IMR-90 (cell line): ENCODE results near the gene SLC35E3. TPM values are rescaled to one million over a fixed set of nuclear protein-coding genes. Genes with fewer than 3 reads are reported as not detected.
"Not testable (repeated sequence)": the region's sequence is repeated elsewhere in the genome, so short reads cannot be mapped to it uniquely, and the experiment has no call there.

Experiments used
- ATAC-seq: fragments of 200-7000 bp; cut with Tn5 transposase; 2 replicates; pipeline ENCODE4 v1.9.1; 2020; ENCODE audit warnings: low read depth, mild to moderate bottlenecking, moderate library complexity
- BruUV-seq: library from RNA; stranded (reverse); fragments of 400-500 nt; replicated peaks from 2 replicates; lab custom pipeline; 2021; lab: Mats Ljungman, UMichigan
- CTCF ChIA-PET: fragments of 300-600 bp; formaldehyde crosslinking; extraction: SDS; loops from one replicate; lab custom pipeline; 2021; ENCODE audit warnings: antibody characterized with exemption; lab: Yijun Ruan, JAX
- POLR2A ChIA-PET: fragments of 300-600 bp; sonication (Branson Sonifier 250); formaldehyde crosslinking; loops from one replicate; lab custom pipeline; 2022; ENCODE audit warnings: antibody characterized with exemption; ENCODE audit not compliant: unreplicated experiment; lab: Charles Lee
- DNase-seq: peaks from one replicate; pipeline ENCODE4 v3.0.0; 2013
- H2AFZ ChIP-seq: replicated peaks from 2 replicates; pipeline ENCODE3; 2013; ENCODE audit warnings: low read length, mild to moderate bottlenecking; ENCODE audit not compliant: poor library complexity
- H2AK5ac ChIP-seq: 2 replicates; pipeline ENCODE4 v1.6.1; 2013; ENCODE audit warnings: low read depth, low read length, inconsistent platforms
- H2AK9ac ChIP-seq: replicated peaks from 2 replicates; pipeline ENCODE3; 2013; ENCODE audit warnings: mild to moderate bottlenecking, low read depth, low read length, moderate library complexity; ENCODE audit not compliant: poor library complexity
- H2BK120ac ChIP-seq: 2 replicates; pipeline ENCODE4 v1.6.1; 2013; ENCODE audit warnings: low read depth, low read length, inconsistent platforms
- H2BK15ac ChIP-seq: 3 replicates; pipeline ENCODE4 v1.6.1; 2013; ENCODE audit warnings: low read depth, low read length, inconsistent platforms
- H2BK20ac ChIP-seq: 2 replicates; pipeline ENCODE4 v1.6.1; 2013; ENCODE audit warnings: low read depth, mild to moderate bottlenecking, inconsistent platforms, low read length, moderate library complexity
- H2BK5ac ChIP-seq: 2 replicates; pipeline ENCODE4 v1.6.1; 2013; ENCODE audit warnings: mild to moderate bottlenecking, low read depth, low read length, inconsistent platforms; ENCODE audit not compliant: poor library complexity, severe bottlenecking
- H3K14ac ChIP-seq: replicated peaks from 2 replicates; pipeline ENCODE4 v1.6.1; 2013; ENCODE audit warnings: low read depth, low read length, inconsistent platforms
- H3K18ac ChIP-seq: 2 replicates; pipeline ENCODE4 v1.6.1; 2013; ENCODE audit warnings: low read depth, low read length, control low read depth
- H3K23ac ChIP-seq: 2 replicates; pipeline ENCODE4 v1.6.1; 2013; ENCODE audit warnings: low read depth, low read length, inconsistent platforms
- H3K27ac ChIP-seq: 2 replicates; pipeline ENCODE4 v1.5.1; 2013; ENCODE audit warnings: mild to moderate bottlenecking, control low read depth, low read length; ENCODE audit not compliant: insufficient read depth
- H3K27me3 ChIP-seq: 2 replicates; pipeline ENCODE4 v1.6.1; 2013; ENCODE audit warnings: low read length; ENCODE audit not compliant: control insufficient read depth, insufficient read depth
- H3K36me3 ChIP-seq: 2 replicates; pipeline ENCODE4 v1.6.1; 2013; ENCODE audit warnings: low read length, mixed read lengths; ENCODE audit not compliant: control insufficient read depth, insufficient read depth
- H3K4ac ChIP-seq: 2 replicates; pipeline ENCODE4 v1.6.1; 2013; ENCODE audit warnings: low read depth, low read length, inconsistent platforms
- H3K4me1 ChIP-seq: 2 replicates; pipeline ENCODE4 v1.6.1; 2013; ENCODE audit warnings: low read length, mixed read lengths; ENCODE audit not compliant: control insufficient read depth, insufficient read depth
- H3K4me2 ChIP-seq: 2 replicates; pipeline ENCODE4 v1.6.1; 2013; ENCODE audit warnings: low read depth, mild to moderate bottlenecking, control low read depth, low read length, moderate library complexity
- H3K4me3 ChIP-seq: 2 replicates; pipeline ENCODE4 v1.5.1; 2013; ENCODE audit warnings: low read depth, mild to moderate bottlenecking, control low read depth, low read length, moderate library complexity; ENCODE audit not compliant: insufficient read depth
- H3K56ac ChIP-seq: 2 replicates; pipeline ENCODE4 v1.6.1; 2013; ENCODE audit warnings: low read length, inconsistent platforms; ENCODE audit not compliant: insufficient read depth; ENCODE audit errors: extremely low read depth
- H3K79me1 ChIP-seq, 2 experiments: 2 replicates each; pipeline ENCODE4 v1.6.1; 2013; ENCODE audit warnings: low read length in 2 of 2, inconsistent platforms in 1 of 2, low read depth in 1 of 2
- H3K9ac ChIP-seq: 2 replicates; pipeline ENCODE4 v1.6.1; 2013; ENCODE audit warnings: low read depth, low read length, control low read depth
- H3K9me1 ChIP-seq: 2 replicates; pipeline ENCODE4 v1.6.1; 2013; ENCODE audit warnings: low read length, inconsistent platforms; ENCODE audit not compliant: insufficient read depth
- H3K9me3 ChIP-seq: 2 replicates; pipeline ENCODE4 v1.6.1; 2013; ENCODE audit warnings: low read length; ENCODE audit not compliant: control insufficient read depth, insufficient read depth
- H4K20me1 ChIP-seq: 2 replicates; pipeline ENCODE4 v1.6.1; 2013; ENCODE audit warnings: low read length, inconsistent platforms; ENCODE audit not compliant: insufficient read depth
- H4K5ac ChIP-seq: 2 replicates; pipeline ENCODE4 v1.6.1; 2013; ENCODE audit warnings: mild to moderate bottlenecking, low read depth, low read length, control low read depth
- H4K8ac ChIP-seq, 2 experiments: 2 replicates each; pipeline ENCODE4 v1.6.1; 2013; ENCODE audit warnings: low read depth in 2 of 2, low read length in 2 of 2, control low read depth in 1 of 2, inconsistent platforms in 1 of 2
- H4K91ac ChIP-seq: 2 replicates; pipeline ENCODE4 v1.6.1; 2013; ENCODE audit warnings: low read depth, low read length, inconsistent platforms; ENCODE audit not compliant: insufficient read depth
- CHD1 ChIP-seq: IDR thresholded peaks from 2 replicates; pipeline ENCODE4 v1.6.1; 2012; ENCODE audit warnings: low read depth, low read length, improper control_type of control experiment
- MXI1 ChIP-seq: IDR thresholded peaks from 2 replicates; pipeline ENCODE4 v1.6.1; 2012; ENCODE audit warnings: low read depth, mild to moderate bottlenecking, low read length, moderate library complexity, borderline replicate concordance
- WGBS, 2 experiments: methylation state at CpG; one replicate each; pipeline versions ENCODE4 v1.1.5 to v1.1.7; 2013; ENCODE audit warnings: missing lambda C conversion rate in 2 of 2; ENCODE audit not compliant: insufficient read length in 1 of 2; ENCODE audit errors: extremely low coverage in 2 of 2; 5-methylcytosine and 5-hydroxymethylcytosine counted together
- dilution Hi-C: fragments of 300-500 bp; cut with HindIII; formaldehyde crosslinking; loops from one replicate; pipeline ENCODE4 v1.14.3; 2018; ENCODE audit warnings: low sequenced_read_pairs; ENCODE audit not compliant: unreplicated experiment
- in situ Hi-C: fragments of 300-500 bp; cut with MboI; formaldehyde crosslinking; loops from 3 replicates; pipeline ENCODE4 v1.14.3; 2019; ENCODE audit warnings: low sequenced_read_pairs, inconsistent platforms, mixed read lengths
- intact Hi-C: fragments of 100-400 bp; cut with micrococcal nuclease; formaldehyde crosslinking; loops from 2 replicates; pipeline ENCODE4 v1.10.0; 2022
- polyA plus RNA-seq, 3 experiments: library from polyadenylated mRNA; depleted of rRNA; stranded (reverse); fragments of >200 nt; gene quantifications; 2 replicates each; pipeline ENCODE4 v1.2.3, GENCODE V29; 2012; ENCODE audit warnings: low replicate concordance in 1 of 3
- total RNA-seq: library from RNA; depleted of rRNA; stranded (reverse); fragments of >200 nt; gene quantifications from 2 replicates; pipeline ENCODE4 v1.2.3, GENCODE V29; 2012

The SLC35E3 gene
- total and polyA plus RNA-seq, 2 of the 4 experiments (the other 2 are of a cell fraction) = 3.6 to 5.1 TPM

GRCh38 chr12:68809190-68810026 lies 63.4 kb downstream of the SLC35E3 start (continued):
- TF ChIP-seq CHD1 = no peak
- no peak for TF ChIP-seq MXI1

GRCh38 chr12:68810027-68810389 lies 64.0 kb downstream of the SLC35E3 start:
- H3K79me1 ChIP-seq = peaks cover 16% of the 10 kb centered on the region in 2 experiments
- BruUV-seq, intact Hi-C loops, H3K4me1 ChIP-seq, H2BK15ac ChIP-seq, H3K18ac ChIP-seq, H2BK5ac ChIP-seq, H3K9me3 ChIP-seq, H2AFZ ChIP-seq, dilution Hi-C loops, H3K4ac ChIP-seq, ATAC-seq, POLR2A ChIA-PET, H3K14ac ChIP-seq, CTCF ChIA-PET, H3K9ac ChIP-seq, H2AK9ac ChIP-seq, H3K27ac ChIP-seq, in situ Hi-C loops, H4K8ac ChIP-seq, DNase-seq, H2AK5ac ChIP-seq, H2BK120ac ChIP-seq, H4K91ac ChIP-seq, H3K4me2 ChIP-seq, H3K27me3 ChIP-seq, H3K9me1 ChIP-seq, H3K23ac ChIP-seq, H3K56ac ChIP-seq, H4K5ac ChIP-seq, H2BK20ac ChIP-seq: not testable (repeated sequence)
- H4K20me1 ChIP-seq = peaks cover 28% of the 10 kb centered on the region
- H3K36me3 ChIP-seq = peaks cover 26% of the 10 kb centered on the region
- no CpG with 5 or more reads among the region's 13 CpGs for WGBS, 2 experiments
- peak overlapping the region; percentile 27 for H3K4me3 ChIP-seq

- H3K4me3 ChIP-seq, H3K4ac ChIP-seq, H3K27ac ChIP-seq, H2AK5ac ChIP-seq, H4K91ac ChIP-seq, H2AFZ ChIP-seq, H3K18ac ChIP-seq, H3K4me1 ChIP-seq, H4K5ac ChIP-seq, H2AK9ac ChIP-seq, H3K14ac ChIP-seq, H4K8ac ChIP-seq, dilution Hi-C loops, H2BK20ac ChIP-seq, H2BK5ac ChIP-seq, in situ Hi-C loops, H3K9me3 ChIP-seq, intact Hi-C loops, ATAC-seq, H3K56ac ChIP-seq, H3K27me3 ChIP-seq, H2BK120ac ChIP-seq, H2BK15ac ChIP-seq, H3K9ac ChIP-seq, H3K9me1 ChIP-seq, DNase-seq, H3K4me2 ChIP-seq, BruUV-seq, H3K23ac ChIP-seq: not testable (repeated sequence)
- 60% methylated on average over 1 of the region's 6 CpGs; no CpG with 5 or more reads in 1 of the 2 experiments for WGBS, 2 experiments
- ChIA-PET CTCF (interaction anchor here (0.6 kb wide), 1 partner anchor 20 kb away, joined by 4 read pairs; no protein-coding TSS in a partner anchor), POLR2A (interaction anchor here (0.6 to 0.7 kb wide), 2 partner anchors 10 to 36 kb away, joined by 4 to 8 read pairs; no protein-coding TSS in a partner anchor)
- H4K20me1 ChIP-seq = peaks cover 43% of the 10 kb centered on the region
- H3K36me3 ChIP-seq = peaks cover 38% of the 10 kb centered on the region
- H3K79me1 ChIP-seq = peaks cover 20 to 22% of the 10 kb centered on the region in 2 experiments
Observed at GRCh38 chr12:68811573-68811972, 65.6 kb downstream of the SLC35E3 start.
